Measurements from ENCODE around the gene PHC1.

DNA sequence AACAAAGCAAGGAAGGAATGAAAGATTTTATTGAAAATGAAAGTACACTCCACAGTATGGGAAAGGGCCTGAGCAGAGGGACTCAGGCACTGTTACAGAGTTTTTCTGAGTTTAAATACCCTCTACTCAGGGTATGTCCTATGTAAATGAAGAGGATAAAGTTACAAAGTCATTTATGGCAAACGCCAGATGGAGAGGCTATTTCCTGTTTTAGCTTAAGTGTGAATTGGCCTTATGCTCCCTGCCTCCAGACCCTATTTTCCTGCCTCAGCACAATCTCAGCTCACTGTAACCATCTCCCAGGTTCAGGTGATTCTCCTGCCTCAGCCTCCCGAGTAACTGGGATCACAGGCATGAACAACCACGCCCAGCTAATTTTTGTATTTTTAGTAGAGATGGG lies 6.8 kb upstream of the PHC1 start:
- no peak for TF ChIP-seq POLR2A (IDR thresholded peaks at IDR 0.05; ENCODE audit: low read length)
- TF ChIP-seq GATA1 (IDR thresholded peaks at IDR 0.05; ENCODE audit: low read depth, low read length), result no peak
